ENCODE measurements around the gene TGIF1. TPM values are rescaled to one million over a fixed set of nuclear protein-coding genes. Genes with fewer than 3 reads are reported as not detected.

TGIF1 gene
- total and polyA plus RNA-seq, 9 of the 15 experiments (the other 6 are each of a cell fraction or from before 2014, with no cell fraction given) = 16.1 to 77.7 (median 44.6) TPM

- H3K27me3 ChIP-seq (ENCODE audit: control insufficient read depth in 2 of 2, insufficient read depth in 2 of 2, low read length in 2 of 2) = no peaks in the 10 kb centered on the region
- ChIA-PET POLR2A (interaction anchor here (1.1 to 3.5 kb wide), 9 partner anchors 10 to 211 kb away, joined by 3 to 13 read pairs (median 4); no protein-coding TSS in a partner anchor), CTCF (ENCODE audit: low intra/inter-chr PET ratio) (no interaction called here)
- H3K9me1 ChIP-seq (ENCODE audit: control insufficient read depth, insufficient read depth, low read length) = no peaks in the 10 kb centered on the region
- 97% methylated on average over 5 of the region's 5 CpGs for WGBS (ENCODE audit: insufficient coverage, low coverage, missing lambda C conversion rate)
- intact Hi-C loops (cut with micrococcal nuclease) (no loop called here), in situ Hi-C loops (cut with MboI) (loop anchor here (10.0 kb wide), 1 partner anchor 524 kb away; no protein-coding TSS in a partner anchor)
- ATAC-seq (peak; percentile 13; the same call in 2 of the 3 replicates), FAIRE-seq (no peak), DNase-seq (ENCODE audit: extremely low read depth in 1 of 4, low spot score in 3 of 4) (no peak)
- H3K9me3 ChIP-seq (replicated peaks; ENCODE audit: control insufficient read depth, insufficient read depth, low read depth, low read length) = peaks cover 5% of the 10 kb centered on the region; the same call in 1 of the 2 replicates
- no peak overlapping the region for H3K9ac ChIP-seq (ENCODE audit: insufficient read depth in 1 of 2, low read depth in 2 of 2, low read length in 2 of 2)
- no peak overlapping the region for H3K27ac ChIP-seq (ENCODE audit: extremely low read depth, low read depth, low read length)
- no peak overlapping the region for H3K4me2 ChIP-seq (ENCODE audit: insufficient read depth, low read length)
- H3K4me3 ChIP-seq = no peak overlapping the region
- no peak overlapping the region for H2AFZ ChIP-seq (ENCODE audit: low read depth, low read length)
- H3K79me2 ChIP-seq (ENCODE audit: control insufficient read depth, insufficient read depth, low read length) = peaks cover 52% of the 10 kb centered on the region
- no TSS peak for BruUV-seq (replicated peaks)
- peaks cover 52% of the 10 kb centered on the region for H3K36me3 ChIP-seq (ENCODE audit: control insufficient read depth, insufficient read depth, low read length)
- H3K4me1 ChIP-seq (replicated peaks in 1 of 2; ENCODE audit: control insufficient read depth in 2 of 2, insufficient read depth in 2 of 2, low read length in 2 of 2) = peaks cover 0 to 2% of the 10 kb centered on the region in 2 experiments; a peak in 3 of 5 replicates
- H4K20me1 ChIP-seq (replicated peaks; ENCODE audit: control insufficient read depth, insufficient read depth, low read length) = peaks cover 5% of the 10 kb centered on the region; the same call in 1 of the 2 replicates
- no peak for TF ChIP-seq COPS2 (conservative IDR thresholded peaks at IDR 0.05)
- TF ChIP-seq WHSC1 (IDR thresholded peaks at IDR 0.05; ENCODE audit: low read length) = no peak
- TF ChIP-seq NR2F6 (CRISPR knock-in tag; IDR thresholded peaks at IDR 0.05) = no peak
- no peak for TF ChIP-seq KAT2B (IDR thresholded peaks at IDR 0.05; ENCODE audit: low read depth, low read length)
- no peak for TF ChIP-seq NCOA6 (IDR thresholded peaks at IDR 0.05)
- TF ChIP-seq BHLHE40 (IDR thresholded peaks at IDR 0.05; ENCODE audit: low read length) = no peak
- TF ChIP-seq CXXC5 (CRISPR knock-in tag; IDR thresholded peaks at IDR 0.05) = no peak
- peak; percentile 70; the same call in 1 of the 2 replicates for TF ChIP-seq GTF2E2 (tag; IDR thresholded peaks at IDR 0.05)
- TF ChIP-seq ZNF316 (IDR thresholded peaks at IDR 0.05) = no peak
- TF ChIP-seq SMAD2 (IDR thresholded peaks at IDR 0.05; ENCODE audit: low read depth, low read length) = no peak
- no peak for TF ChIP-seq RFX5 (IDR thresholded peaks at IDR 0.05; ENCODE audit: low read depth, low read length)
- TF ChIP-seq ZNF263 (CRISPR knock-in tag; IDR thresholded peaks at IDR 0.05; ENCODE audit: borderline replicate concordance) = no peak
- peak; percentile 74 for TF ChIP-seq ATF3 (IDR thresholded peaks at IDR 0.05)
- TF ChIP-seq ATF3 (CRISPR knock-in tag; conservative IDR thresholded peaks at IDR 0.05) = no peak
- TF ChIP-seq ZNF239 (CRISPR knock-in tag; IDR thresholded peaks at IDR 0.05) = no peak
- no peak for TF ChIP-seq MCM2 (IDR thresholded peaks at IDR 0.05; ENCODE audit: low read depth)
- TF ChIP-seq KDM2B (CRISPR knock-in tag; IDR thresholded peaks at IDR 0.05) = no peak
- no peak for TF ChIP-seq TCF3 (CRISPR knock-in tag; IDR thresholded peaks at IDR 0.05)
- no peak for TF ChIP-seq TEAD2 (tag; IDR thresholded peaks at IDR 0.05)
- no peak for TF ChIP-seq TAF1 (IDR thresholded peaks at IDR 0.05; ENCODE audit: control insufficient read depth, extremely low read depth, insufficient read depth, low read length, severe bottlenecking)
- no peak for TF ChIP-seq IRF2 (CRISPR knock-in tag; IDR thresholded peaks at IDR 0.05)
- no peak for TF ChIP-seq CBFB (CRISPR knock-in tag; IDR thresholded peaks at IDR 0.05)
- TF ChIP-seq U2AF1 (optimal IDR thresholded peaks at IDR 0.05; ENCODE audit: low read depth, low read length) = no peak
- peak; percentile 22; the same call in 1 of the 2 replicates for TF ChIP-seq CEBPG (CRISPR knock-in tag; IDR thresholded peaks at IDR 0.05)
- TF ChIP-seq CEBPG (tag; conservative IDR thresholded peaks at IDR 0.05 in 1 of 2, IDR thresholded peaks at IDR 0.05 in 1 of 2) = no peak
These were observed 9.2 kb downstream of the TGIF1 start for GRCh38 chr18:3458952-3459853.

All from K562 (cell line).